Natural killer cell (primary cell): ENCODE data around the gene CRAMP1. TPM values are rescaled to one million over a fixed set of nuclear protein-coding genes. Genes with fewer than 3 reads are reported as not detected.

ENCODE experiments used
- ATAC-seq, 3 donors: fragments of 150-1000 bp in 2 of 3; fragments of 200-7000 bp in 1 of 3; cut with Tn5 transposase; 1 replicate in 1 of 3; 2 replicates in 2 of 3; pipeline ENCODE4 v1.10.0; 2021; ENCODE audit warnings: mild to moderate bottlenecking in 2 of 3, moderate library complexity in 2 of 3
- DNase-seq, 2 donors: peaks; one replicate each; pipeline versions ENCODE4 v3.0.0 to v3.0.0-alpha.2; 2013 to 2021; ENCODE audit warnings: mixed read lengths in 1 of 2
- H3K27ac ChIP-seq: one replicate; pipeline ENCODE4 v1.5.1; 2013; ENCODE audit warnings: mild to moderate bottlenecking, low read length
- H3K27me3 ChIP-seq: one replicate; pipeline ENCODE4 v1.6.1; 2013; ENCODE audit warnings: low read length; ENCODE audit not compliant: control insufficient read depth, insufficient read depth
- H3K36me3 ChIP-seq: one replicate; pipeline ENCODE4 v1.6.1; 2013; ENCODE audit warnings: low read length; ENCODE audit not compliant: control insufficient read depth, insufficient read depth
- H3K4me1 ChIP-seq: one replicate; pipeline ENCODE4 v1.6.1; 2013; ENCODE audit warnings: low read length; ENCODE audit not compliant: control insufficient read depth, insufficient read depth
- H3K4me3 ChIP-seq: one replicate; pipeline ENCODE4 v1.5.1; 2013; ENCODE audit warnings: low read length
- H3K9me3 ChIP-seq: one replicate; pipeline ENCODE4 v1.6.1; 2013; ENCODE audit warnings: low read length; ENCODE audit not compliant: control insufficient read depth, insufficient read depth
- H3K27ac Mint-ChIP-seq, 2 donors: one replicate each; pipeline ENCODE4 v1.8.0; 2022; ENCODE audit warnings: mild to moderate bottlenecking in 2 of 2, mixed read lengths in 2 of 2, moderate library complexity in 1 of 2
- H3K27me3 Mint-ChIP-seq, 2 donors: one replicate each; pipeline ENCODE4 v1.8.0; 2022; ENCODE audit warnings: low read depth in 2 of 2, mixed read lengths in 2 of 2
- H3K36me3 Mint-ChIP-seq: one replicate; pipeline ENCODE4 v1.8.0; 2022; ENCODE audit warnings: mixed read lengths
- H3K4me1 Mint-ChIP-seq, 2 donors: one replicate each; pipeline ENCODE4 v1.8.0; 2022; ENCODE audit warnings: mixed read lengths in 2 of 2
- H3K4me3 Mint-ChIP-seq: one replicate; pipeline ENCODE4 v1.8.0; 2022; ENCODE audit warnings: mild to moderate bottlenecking, moderate library complexity, mixed read lengths
- H3K9me3 Mint-ChIP-seq, 2 donors: one replicate each; pipeline ENCODE4 v1.8.0; 2022; ENCODE audit warnings: mixed read lengths in 2 of 2
- CTCF ChIP-seq: fragments of 200-600 bp; IDR thresholded peaks from one replicate; pipeline ENCODE4 v1.8.0; 2022; ENCODE audit warnings: antibody characterized with exemption
- WGBS: methylation state at CpG from one replicate; pipeline ENCODE4 v1.1.7; 2013; ENCODE audit warnings: missing lambda C conversion rate; ENCODE audit not compliant: insufficient coverage; 5-methylcytosine and 5-hydroxymethylcytosine counted together
- intact Hi-C: fragments of 100-400 bp; cut with micrococcal nuclease; formaldehyde crosslinking; loops from one replicate; pipeline ENCODE4 v1.14.2; 2022
- total RNA-seq, 4 donors: library from RNA; stranded (reverse); fragments of 120-200 nt in 1 of 4; gene quantifications; one replicate each; pipeline versions ENCODE4 v1.2.3 to v1.2.4, GENCODE V29; 2013 to 2022

CRAMP1 gene
- total RNA-seq, 3 donors from 2014 or later (not counting 1 experiment from before 2014, with no cell fraction given) = 47.8 to 49.8 (median 49.6) TPM

GRCh38 chr16:1601031-1601430 lies 11.1 kb upstream of the CRAMP1 start:
- no peak overlapping the region for H3K27ac Mint-ChIP-seq
- no peak overlapping the region for H3K4me3 Mint-ChIP-seq
- H3K4me1 Mint-ChIP-seq = no peaks in the 10 kb centered on the region
- WGBS = 94% methylated on average over 7 of the region's 7 CpGs
- no peaks in the 10 kb centered on the region for H3K27me3 ChIP-seq
- H3K4me3 ChIP-seq = no peak overlapping the region
- no peaks in the 10 kb centered on the region for H3K36me3 ChIP-seq
- no peaks in the 10 kb centered on the region for H3K9me3 Mint-ChIP-seq
- no peak for TF ChIP-seq CTCF
- intact Hi-C loops = no loop called here
- H3K9me3 ChIP-seq = no peaks in the 10 kb centered on the region
- H3K4me1 ChIP-seq = no peaks in the 10 kb centered on the region
- ATAC-seq (no peak), DNase-seq (no peak)
- H3K27ac ChIP-seq = no peak overlapping the region
- H3K36me3 Mint-ChIP-seq = no peaks in the 10 kb centered on the region
- H3K27me3 Mint-ChIP-seq = no peaks in the 10 kb centered on the region

GRCh38 chr16:1601489-1601888 lies 10.7 kb upstream of the CRAMP1 start:
- no peaks in the 10 kb centered on the region for H3K9me3 Mint-ChIP-seq
- Histone ChIP-seq H3K4me1 (no peaks in the 10 kb centered on the region), H3K27me3 (no peaks in the 10 kb centered on the region), H3K9me3 (no peaks in the 10 kb centered on the region), H3K27ac (no peak overlapping the region), H3K36me3 (no peaks in the 10 kb centered on the region), H3K4me3 (no peak overlapping the region)
- DNase-seq (no peak), ATAC-seq (no peak)
- no peak for TF ChIP-seq CTCF
- intact Hi-C loops = no loop called here
- H3K36me3 Mint-ChIP-seq = no peaks in the 10 kb centered on the region
- no peaks in the 10 kb centered on the region for H3K27me3 Mint-ChIP-seq
- WGBS = 94% methylated on average over 6 of the region's 6 CpGs
- H3K4me3 Mint-ChIP-seq = no peak overlapping the region
- no peak overlapping the region for H3K27ac Mint-ChIP-seq
- H3K4me1 Mint-ChIP-seq = no peaks in the 10 kb centered on the region

GRCh38 chr16:1602285-1602684 lies 9.9 kb upstream of the CRAMP1 start:
- H3K36me3 ChIP-seq = no peaks in the 10 kb centered on the region
- no peaks in the 10 kb centered on the region for H3K27me3 Mint-ChIP-seq
- no peak overlapping the region for H3K4me3 Mint-ChIP-seq
- H3K4me1 ChIP-seq = no peaks in the 10 kb centered on the region
- intact Hi-C loops = no loop called here
- DNase-seq = no peak
- no peak for ATAC-seq
- no peaks in the 10 kb centered on the region for H3K9me3 Mint-ChIP-seq
- no peaks in the 10 kb centered on the region for H3K27me3 ChIP-seq
- no peak overlapping the region for H3K27ac ChIP-seq
- WGBS = 97% methylated on average over 20 of the region's 20 CpGs
- H3K4me3 ChIP-seq = no peak overlapping the region
- H3K36me3 Mint-ChIP-seq = no peaks in the 10 kb centered on the region
- TF ChIP-seq CTCF = no peak
- H3K4me1 Mint-ChIP-seq = no peaks in the 10 kb centered on the region
- no peaks in the 10 kb centered on the region for H3K9me3 ChIP-seq
- no peak overlapping the region for H3K27ac Mint-ChIP-seq

GRCh38 chr16:1606774-1607173 lies 5.4 kb upstream of the CRAMP1 start:
- Mint-ChIP-seq H3K27ac (no peak overlapping the region), H3K36me3 (no peaks in the 10 kb centered on the region), H3K4me1 (peaks cover 5 to 12% of the 10 kb centered on the region in 2 donors), H3K27me3 (no peaks in the 10 kb centered on the region), H3K9me3 (peaks cover 0 to under 1% of the 10 kb centered on the region in 2 donors), H3K4me3 (no peak overlapping the region)
- DNase-seq (no peak), ATAC-seq (no peak)
- TF ChIP-seq CTCF = no peak
- H3K27me3 ChIP-seq = no peaks in the 10 kb centered on the region
- WGBS = 93% methylated on average over 10 of the region's 10 CpGs
- H3K4me1 ChIP-seq = peaks cover 18% of the 10 kb centered on the region
- no peak overlapping the region for H3K4me3 ChIP-seq
- no peak overlapping the region for H3K27ac ChIP-seq
- H3K9me3 ChIP-seq = peaks cover 9% of the 10 kb centered on the region
- H3K36me3 ChIP-seq = no peaks in the 10 kb centered on the region
- intact Hi-C loops = no loop called here
